ENCODE data around the gene AMH.

DNA sequence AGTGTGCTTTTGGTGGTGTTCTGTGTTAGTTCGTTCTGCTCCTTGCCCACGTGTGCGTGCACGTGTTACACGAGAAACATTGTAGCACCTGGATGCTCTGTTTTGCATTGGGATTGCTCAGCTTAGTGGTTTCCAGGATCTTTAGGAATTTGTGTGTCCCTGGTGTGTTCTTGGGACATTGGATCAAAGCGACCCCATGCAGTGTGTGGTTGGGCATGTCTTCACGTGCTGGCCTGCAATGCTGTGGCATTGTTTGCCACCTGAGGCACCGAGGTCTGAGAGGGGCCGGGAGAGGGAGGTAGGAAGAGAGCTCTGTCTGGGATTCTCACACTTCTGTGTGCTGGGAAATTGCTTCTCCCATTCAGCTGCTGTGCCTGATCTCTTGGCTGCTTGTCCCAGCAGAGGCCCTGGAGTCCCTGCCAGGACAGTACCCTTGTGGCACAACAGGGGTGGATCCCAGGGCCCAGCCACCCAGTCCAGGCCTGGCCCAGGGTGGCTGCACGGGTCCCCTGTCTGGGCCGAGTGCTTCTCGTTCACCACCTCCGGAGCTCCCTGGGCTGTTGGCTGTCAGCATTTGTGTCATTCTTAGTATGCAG, 24.3 kb upstream of the AMH start:
- TF ChIP-seq, protein P1, sequence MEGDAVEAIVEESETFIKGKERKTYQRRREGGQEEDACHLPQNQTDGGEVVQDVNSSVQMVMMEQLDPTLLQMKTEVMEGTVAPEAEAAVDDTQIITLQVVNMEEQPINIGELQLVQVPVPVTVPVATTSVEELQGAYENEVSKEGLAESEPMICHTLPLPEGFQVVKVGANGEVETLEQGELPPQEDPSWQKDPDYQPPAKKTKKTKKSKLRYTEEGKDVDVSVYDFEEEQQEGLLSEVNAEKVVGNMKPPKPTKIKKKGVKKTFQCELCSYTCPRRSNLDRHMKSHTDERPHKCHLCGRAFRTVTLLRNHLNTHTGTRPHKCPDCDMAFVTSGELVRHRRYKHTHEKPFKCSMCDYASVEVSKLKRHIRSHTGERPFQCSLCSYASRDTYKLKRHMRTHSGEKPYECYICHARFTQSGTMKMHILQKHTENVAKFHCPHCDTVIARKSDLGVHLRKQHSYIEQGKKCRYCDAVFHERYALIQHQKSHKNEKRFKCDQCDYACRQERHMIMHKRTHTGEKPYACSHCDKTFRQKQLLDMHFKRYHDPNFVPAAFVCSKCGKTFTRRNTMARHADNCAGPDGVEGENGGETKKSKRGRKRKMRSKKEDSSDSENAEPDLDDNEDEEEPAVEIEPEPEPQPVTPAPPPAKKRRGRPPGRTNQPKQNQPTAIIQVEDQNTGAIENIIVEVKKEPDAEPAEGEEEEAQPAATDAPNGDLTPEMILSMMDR (IDR thresholded peaks at IDR 0.05) = no peak
- TF ChIP-seq SIN3A (IDR thresholded peaks at IDR 0.05; ENCODE audit: borderline replicate concordance, insufficient read depth, low read depth, low read length) = no peak
- no peak for TF ChIP-seq POLR2AphosphoS5 (IDR thresholded peaks at IDR 0.05; ENCODE audit: low read depth, low read length)
